Measurements from ENCODE around the gene SLC35B4. TPM values are rescaled to one million over a fixed set of nuclear protein-coding genes. Genes with fewer than 3 reads are reported as not detected.
A peak's percentile ranks its signal among the peaks of the same experiment; 100 is the strongest.

Gene SLC35B4
- total RNA-seq, 2 donors from 2014 or later, result 35.6 to 42.2 TPM

DNA sequence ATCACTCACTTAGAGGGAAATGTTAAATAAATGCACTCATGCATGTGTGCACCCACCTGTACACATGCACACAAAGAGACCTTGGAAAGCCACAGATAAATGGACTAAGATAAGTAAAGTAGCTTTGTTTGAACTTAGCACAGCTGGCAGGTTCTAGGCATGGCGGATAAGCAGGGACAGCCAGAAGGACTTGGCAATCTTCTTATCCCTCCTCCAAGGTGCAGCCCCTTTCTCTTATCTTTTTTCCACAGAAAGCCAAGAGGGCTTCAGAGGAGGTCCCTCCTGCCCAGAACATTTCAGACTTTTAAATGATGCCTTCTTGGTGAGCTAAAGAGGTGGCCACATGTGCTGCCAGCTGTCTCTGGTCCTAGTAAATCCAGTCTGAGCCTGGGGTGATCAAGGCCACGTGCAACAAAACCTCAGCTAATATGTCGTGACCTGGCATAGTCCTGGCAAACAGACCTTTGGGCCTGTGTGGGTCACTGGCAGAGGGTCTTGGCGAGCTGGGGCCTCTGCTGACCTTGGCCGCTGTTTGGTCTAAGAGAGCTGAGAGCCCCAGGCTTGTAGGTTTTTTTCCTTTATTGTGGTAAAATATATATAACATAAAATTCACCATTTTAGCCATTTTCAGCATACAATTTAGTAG is 43.2 kb upstream of the SLC35B4 start:
- H3K4me3 ChIP-seq (ENCODE audit: low read length), result no peak overlapping the region
- H3K27me3 ChIP-seq (ENCODE audit: control insufficient read depth, insufficient read depth, low read length, poor library complexity, severe bottlenecking), result peaks cover 5% of the 10 kb centered on the region
- no peak overlapping the region for H3K4me3 Mint-ChIP-seq
- H3K9me3 ChIP-seq (ENCODE audit: control insufficient read depth, low read length), result no peaks in the 10 kb centered on the region
- H3K36me3 ChIP-seq (ENCODE audit: control insufficient read depth, insufficient read depth, low read length), result no peaks in the 10 kb centered on the region
- H3K36me3 Mint-ChIP-seq (ENCODE audit: low read depth), result no peaks in the 10 kb centered on the region
- H3K4me1 ChIP-seq (ENCODE audit: control insufficient read depth, insufficient read depth, low read length), result peaks cover 4% of the 10 kb centered on the region
- no peak overlapping the region for H3K9ac ChIP-seq (ENCODE audit: extremely low read depth, low read length, poor library complexity, severe bottlenecking)
- H3K9me3 Mint-ChIP-seq, result no peaks in the 10 kb centered on the region
- H3K27ac Mint-ChIP-seq, result no peak overlapping the region
- no peak for DNase-seq
- peaks cover 8% of the 10 kb centered on the region for H3K27me3 Mint-ChIP-seq (ENCODE audit: insufficient read depth)
- TF ChIP-seq, protein P1, sequence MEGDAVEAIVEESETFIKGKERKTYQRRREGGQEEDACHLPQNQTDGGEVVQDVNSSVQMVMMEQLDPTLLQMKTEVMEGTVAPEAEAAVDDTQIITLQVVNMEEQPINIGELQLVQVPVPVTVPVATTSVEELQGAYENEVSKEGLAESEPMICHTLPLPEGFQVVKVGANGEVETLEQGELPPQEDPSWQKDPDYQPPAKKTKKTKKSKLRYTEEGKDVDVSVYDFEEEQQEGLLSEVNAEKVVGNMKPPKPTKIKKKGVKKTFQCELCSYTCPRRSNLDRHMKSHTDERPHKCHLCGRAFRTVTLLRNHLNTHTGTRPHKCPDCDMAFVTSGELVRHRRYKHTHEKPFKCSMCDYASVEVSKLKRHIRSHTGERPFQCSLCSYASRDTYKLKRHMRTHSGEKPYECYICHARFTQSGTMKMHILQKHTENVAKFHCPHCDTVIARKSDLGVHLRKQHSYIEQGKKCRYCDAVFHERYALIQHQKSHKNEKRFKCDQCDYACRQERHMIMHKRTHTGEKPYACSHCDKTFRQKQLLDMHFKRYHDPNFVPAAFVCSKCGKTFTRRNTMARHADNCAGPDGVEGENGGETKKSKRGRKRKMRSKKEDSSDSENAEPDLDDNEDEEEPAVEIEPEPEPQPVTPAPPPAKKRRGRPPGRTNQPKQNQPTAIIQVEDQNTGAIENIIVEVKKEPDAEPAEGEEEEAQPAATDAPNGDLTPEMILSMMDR (conservative IDR thresholded peaks at IDR 0.05), result no peak
- 91 to 100% methylated on average over 2 to 5 of the region's 5 CpGs for WGBS, 2 experiments (ENCODE audit: insufficient coverage in 1 of 2, insufficient read length in 1 of 2)
- no peak overlapping the region for H3K27ac ChIP-seq (ENCODE audit: low read depth, low read length)
- peaks cover under 1% of the 10 kb centered on the region for H3K4me1 Mint-ChIP-seq

DNA sequence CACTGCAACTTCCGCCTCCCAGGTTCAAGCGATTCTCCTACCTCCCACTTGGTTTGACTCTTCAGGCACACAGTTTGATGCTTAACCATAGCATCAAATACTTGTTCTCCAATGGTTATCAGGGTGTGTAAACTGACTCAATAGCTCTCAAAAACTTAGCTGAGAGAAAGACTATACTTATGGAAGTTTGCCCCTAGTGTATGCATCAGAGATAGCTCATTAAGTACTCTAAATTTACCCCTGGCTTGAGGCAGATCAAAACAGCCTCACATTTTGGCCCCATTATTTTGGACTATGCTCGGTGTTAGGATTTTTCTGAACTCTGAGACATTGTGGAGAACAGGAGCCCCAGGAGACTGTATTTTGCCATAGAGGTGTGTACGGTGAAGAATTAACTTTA is 40.8 kb upstream of the SLC35B4 start:
- no peaks in the 10 kb centered on the region for H3K9me3 Mint-ChIP-seq
- H3K9me3 ChIP-seq (ENCODE audit: control insufficient read depth, low read length), result no peaks in the 10 kb centered on the region
- no peak for DNase-seq
- no peak overlapping the region for H3K4me3 ChIP-seq (ENCODE audit: low read length)
- peaks cover 5% of the 10 kb centered on the region for H3K27me3 ChIP-seq (ENCODE audit: control insufficient read depth, insufficient read depth, low read length, poor library complexity, severe bottlenecking)
- no peak overlapping the region for H3K27ac Mint-ChIP-seq
- H3K27me3 Mint-ChIP-seq (ENCODE audit: insufficient read depth), result peaks cover 8% of the 10 kb centered on the region
- no peaks in the 10 kb centered on the region for H3K36me3 ChIP-seq (ENCODE audit: control insufficient read depth, insufficient read depth, low read length)
- peaks cover 6% of the 10 kb centered on the region for H3K4me1 ChIP-seq (ENCODE audit: control insufficient read depth, insufficient read depth, low read length)
- H3K36me3 Mint-ChIP-seq (ENCODE audit: low read depth), result no peaks in the 10 kb centered on the region
- no peak overlapping the region for H3K27ac ChIP-seq (ENCODE audit: low read depth, low read length)
- 96% methylated on average over 4 of the region's 4 CpGs for WGBS, 2 experiments (ENCODE audit: insufficient coverage in 1 of 2, insufficient read length in 1 of 2)
- H3K4me3 Mint-ChIP-seq, result no peak overlapping the region
- TF ChIP-seq, protein P1 (conservative IDR thresholded peaks at IDR 0.05), result peak; percentile 49
- no peak overlapping the region for H3K9ac ChIP-seq (ENCODE audit: extremely low read depth, low read length, poor library complexity, severe bottlenecking)
- peaks cover 2% of the 10 kb centered on the region for H3K4me1 Mint-ChIP-seq

DNA sequence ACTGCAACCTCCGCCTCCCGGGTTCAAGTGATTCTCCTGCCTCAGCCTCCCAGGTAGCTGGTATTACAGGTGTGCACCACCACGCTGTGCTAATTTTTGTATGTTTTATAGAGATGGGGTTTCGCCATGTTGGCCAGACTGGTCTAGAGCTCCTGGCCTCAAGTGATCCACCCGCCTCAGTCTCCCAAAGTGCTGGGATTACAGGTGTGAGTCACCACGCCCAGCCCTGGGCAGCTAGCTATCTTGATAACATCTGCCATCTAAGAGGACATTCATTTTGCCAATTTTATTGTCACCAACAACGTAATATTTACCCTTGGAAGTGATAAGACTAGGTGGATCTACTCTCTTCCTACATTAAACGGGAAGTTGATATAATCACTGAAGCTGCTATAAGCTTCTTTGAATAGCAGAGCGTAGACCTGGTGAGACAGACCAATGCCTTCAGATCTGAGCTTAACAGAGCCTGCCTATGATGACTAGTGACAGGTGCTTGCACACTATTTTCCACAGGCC is 39.7 kb upstream of the SLC35B4 start:
- DNase-seq, result no peak
- H3K9me3 ChIP-seq (ENCODE audit: control insufficient read depth, low read length), result no peaks in the 10 kb centered on the region
- no peak overlapping the region for H3K4me3 Mint-ChIP-seq
- 93 to 94% methylated on average over 6 to 9 of the region's 9 CpGs for WGBS, 2 experiments (ENCODE audit: insufficient coverage in 1 of 2, insufficient read length in 1 of 2)
- no peak overlapping the region for H3K9ac ChIP-seq (ENCODE audit: extremely low read depth, low read length, poor library complexity, severe bottlenecking)
- H3K4me1 Mint-ChIP-seq, result peaks cover 2% of the 10 kb centered on the region
- H3K36me3 Mint-ChIP-seq (ENCODE audit: low read depth), result no peaks in the 10 kb centered on the region
- no peaks in the 10 kb centered on the region for H3K36me3 ChIP-seq (ENCODE audit: control insufficient read depth, insufficient read depth, low read length)
- H3K27ac Mint-ChIP-seq, result no peak overlapping the region
- TF ChIP-seq, protein P1 (conservative IDR thresholded peaks at IDR 0.05), result no peak
- peaks cover 6% of the 10 kb centered on the region for H3K4me1 ChIP-seq (ENCODE audit: control insufficient read depth, insufficient read depth, low read length)
- no peaks in the 10 kb centered on the region for H3K9me3 Mint-ChIP-seq
- H3K27ac ChIP-seq (ENCODE audit: low read depth, low read length), result no peak overlapping the region
- H3K4me3 ChIP-seq (ENCODE audit: low read length), result no peak overlapping the region
- peaks cover 6% of the 10 kb centered on the region for H3K27me3 Mint-ChIP-seq (ENCODE audit: insufficient read depth)
- peaks cover 5% of the 10 kb centered on the region for H3K27me3 ChIP-seq (ENCODE audit: control insufficient read depth, insufficient read depth, low read length, poor library complexity, severe bottlenecking)

Measured in endodermal cell (in vitro differentiated cells).